K562 (cell line): Measurements from ENCODE around the gene METAP1. TPM values are rescaled to one million over a fixed set of nuclear protein-coding genes. Genes with fewer than 3 reads are reported as not detected.
"Not testable (repeated sequence)": the region's sequence is repeated elsewhere in the genome, so short reads cannot be mapped to it uniquely, and the experiment has no call there.

Source experiments
- ATAC-seq: fragments of 200-7000 bp; cut with Tn5 transposase; 3 replicates; pipeline ENCODE4 v1.9.1; 2020; ENCODE audit warnings: moderate library complexity
- BruUV-seq: library from RNA; stranded (reverse); fragments of 400-500 nt; replicated peaks from 2 replicates; lab custom pipeline; 2021; lab: Mats Ljungman, UMichigan
- CTCF ChIA-PET: fragments of 300-600 bp; formaldehyde crosslinking; extraction: SDS; loops from one replicate; lab custom pipeline; 2021; ENCODE audit warnings: low intra/inter-chr PET ratio; lab: Yijun Ruan, JAX
- POLR2A ChIA-PET: fragments of 300-600, 350-650 bp; sonication (Branson Sonifier 250); formaldehyde crosslinking; extraction: SDS; loops from one replicate; lab custom pipeline; 2021; ENCODE audit warnings: antibody characterized with exemption, inconsistent platforms; lab: Yijun Ruan, JAX
- DNase-seq, 4 experiments: peaks; one replicate each; pipeline versions ENCODE4 v3.0.0 to v3.0.0-alpha.2; 2011 to 2018; ENCODE audit warnings: low spot score in 3 of 4, mixed read lengths in 3 of 4; ENCODE audit errors: extremely low read depth in 1 of 4
- FAIRE-seq: peaks from 2 replicates; lab custom pipeline; 2011; peaks lifted over from hg19 to GRCh38; lab: Jason Lieb, UNC
- H2AFZ ChIP-seq: 2 replicates; pipeline ENCODE4 v1.6.0; 2011; ENCODE audit warnings: low read depth, low read length, control low read depth, inconsistent platforms
- H3K27ac ChIP-seq: fragments of 200-600 bp; 3 replicates; pipeline ENCODE4 v1.8.0; 2011; ENCODE audit warnings: low read depth, mild to moderate bottlenecking, control low read depth, inconsistent platforms, low read length, moderate library complexity, mixed read lengths; ENCODE audit errors: extremely low read depth
- H3K27me3 ChIP-seq, 2 experiments: fragments of 300-600 bp in 1 of 2; 2 replicates in 1 of 2; 3 replicates in 1 of 2; pipeline versions ENCODE4 v1.6.0 to v1.8.0; 2011; ENCODE audit warnings: inconsistent platforms in 2 of 2, low read length in 2 of 2, mild to moderate bottlenecking in 1 of 2, mixed read lengths in 1 of 2, moderate library complexity in 1 of 2; ENCODE audit not compliant: control insufficient read depth in 2 of 2, insufficient read depth in 2 of 2
- H3K36me3 ChIP-seq: fragments of 300-600 bp; 3 replicates; pipeline ENCODE4 v1.8.0; 2011; ENCODE audit warnings: mild to moderate bottlenecking, low read length, inconsistent platforms; ENCODE audit not compliant: control insufficient read depth, insufficient read depth
- H3K4me1 ChIP-seq, 2 experiments: fragments of 200-600 bp in 1 of 2; replicated peaks in 1 of 2; 2 replicates in 1 of 2; 3 replicates in 1 of 2; pipeline versions ENCODE4 v1.5.1 to v1.8.0; 2011; ENCODE audit warnings: inconsistent platforms in 2 of 2, low read length in 2 of 2, mild to moderate bottlenecking in 1 of 2, mixed read lengths in 1 of 2, moderate library complexity in 1 of 2; ENCODE audit not compliant: control insufficient read depth in 2 of 2, insufficient read depth in 2 of 2
- H3K4me2 ChIP-seq: 2 replicates; pipeline ENCODE4 v1.6.1; 2011; ENCODE audit warnings: low read length, control low read depth, inconsistent platforms, mixed read lengths; ENCODE audit not compliant: insufficient read depth
- H3K4me3 ChIP-seq: fragments of 200-600 bp; sonication (generic), shearing (Covaris generic); 2 replicates; pipeline ENCODE4 v1.5.1; 2016; ENCODE audit warnings: control low read depth, inconsistent platforms
- H3K79me2 ChIP-seq: fragments of 200-600 bp; 3 replicates; pipeline ENCODE4 v1.8.0; 2011; ENCODE audit warnings: low read length, inconsistent platforms; ENCODE audit not compliant: control insufficient read depth, insufficient read depth
- H3K9ac ChIP-seq, 2 experiments: 2 replicates each; pipeline versions ENCODE4 v1.6.0 to v1.6.1; 2011; ENCODE audit warnings: low read depth in 2 of 2, low read length in 2 of 2, control low read depth in 1 of 2, inconsistent platforms in 1 of 2, mild to moderate bottlenecking in 1 of 2, mixed read lengths in 1 of 2; ENCODE audit not compliant: insufficient read depth in 1 of 2
- H3K9me1 ChIP-seq: one replicate; pipeline ENCODE4 v1.6.0; 2011; ENCODE audit warnings: inconsistent platforms, mild to moderate bottlenecking, low read length, moderate library complexity; ENCODE audit not compliant: control insufficient read depth, insufficient read depth
- H3K9me3 ChIP-seq: replicated peaks from 2 replicates; pipeline ENCODE4 v1.5.1; 2011; ENCODE audit warnings: low read depth, low read length, inconsistent platforms; ENCODE audit not compliant: control insufficient read depth, insufficient read depth
- H4K20me1 ChIP-seq: replicated peaks from 2 replicates; pipeline ENCODE4 v1.6.1; 2011; ENCODE audit warnings: low read length, inconsistent platforms, mixed read lengths; ENCODE audit not compliant: control insufficient read depth, insufficient read depth
- C11orf30 ChIP-seq: fragments of 450-650 bp; IDR thresholded peaks from 2 replicates; pipeline ENCODE4 v1.6.1; 2016; ENCODE audit warnings: low read depth, mild to moderate bottlenecking
- JUND ChIP-seq, 2 experiments: IDR thresholded peaks; 2 replicates in 1 of 2; 3 replicates in 1 of 2; pipeline ENCODE4 v1.6.1; 2011; ENCODE audit warnings: borderline replicate concordance in 2 of 2, low read depth in 2 of 2, low read length in 2 of 2, improper control_type of control experiment in 1 of 2, missing biosample characterization in 1 of 2, missing genetic modification characterization in 1 of 2, missing genetic modification reagents in 1 of 2
- L3MBTL2 ChIP-seq: fragments of 450-650 bp; IDR thresholded peaks from 2 replicates; pipeline ENCODE4 v1.6.1; 2016; ENCODE audit warnings: mild to moderate bottlenecking, moderate library complexity
- MAFG ChIP-seq: fragments of 450-650 bp; conservative IDR thresholded peaks from 2 replicates; pipeline ENCODE4 v1.6.1; 2016; ENCODE audit warnings: missing genetic modification characterization, missing compliant biosample characterization
- MEIS2 ChIP-seq: fragments of 450-650 bp; IDR thresholded peaks from 2 replicates; pipeline ENCODE4 v1.6.1; 2014; ENCODE audit warnings: mild to moderate bottlenecking; ENCODE audit not compliant: partially characterized antibody
- PBX2 ChIP-seq, 2 experiments: IDR thresholded peaks in 1 of 2; conservative IDR thresholded peaks in 1 of 2; 2 replicates each; pipeline ENCODE4 v1.6.1; 2016; ENCODE audit warnings: low read depth in 2 of 2, mild to moderate bottlenecking in 1 of 2, missing compliant biosample characterization in 1 of 2, missing genetic modification characterization in 1 of 2, moderate library complexity in 1 of 2
- PKNOX1 ChIP-seq: fragments of 450-650 bp; IDR thresholded peaks from 2 replicates; pipeline ENCODE4 v1.6.1; 2016
- YY1 ChIP-seq, 3 experiments: IDR thresholded peaks; 2 replicates each; pipeline ENCODE4 v1.6.1; 2011; ENCODE audit warnings: low read length in 2 of 3, mild to moderate bottlenecking in 2 of 3, moderate library complexity in 2 of 3, borderline replicate concordance in 1 of 3, control low read depth in 1 of 3, low read depth in 1 of 3; ENCODE audit not compliant: insufficient read depth in 3 of 3, insufficient replicate concordance in 2 of 3, control insufficient read depth in 1 of 3, insufficient read length in 1 of 3; ENCODE audit errors: extremely low read depth in 1 of 3
- WGBS: fragments of 100-300 bp; shearing (Covaris generic); methylation state at CpG from one replicate; pipeline ENCODE4 v1.1.6; 2016; ENCODE audit warnings: low coverage, mixed read lengths; ENCODE audit not compliant: insufficient coverage; ENCODE audit errors: missing lambda C conversion rate; 5-methylcytosine and 5-hydroxymethylcytosine counted together
- in situ Hi-C: fragments of 300-500 bp; cut with MboI; formaldehyde crosslinking; loops from 4 replicates; pipeline ENCODE4 v1.15.0; 2018; ENCODE audit warnings: inconsistent platforms, mixed read lengths
- intact Hi-C: fragments of 100-400 bp; cut with micrococcal nuclease; formaldehyde crosslinking; loops from 2 replicates; pipeline ENCODE4 v1.14.2; 2022
- polyA plus RNA-seq, 8 experiments: library from polyadenylated mRNA; depleted of rRNA in 4 of 8; stranded (reverse) in 5 of 8; unstranded in 3 of 8; fragments of >200 nt; fragmentation: Nextera tagmentation in 2 of 8; fragmentation: Illumina TruSeq in 1 of 8; extraction: Ambion mirVana in 2 of 8; extraction: Trizol in 1 of 8; gene quantifications; 2 replicates each; pipeline versions ENCODE4 v1.2.1 to v1.2.3, GENCODE V29; 2011 to 2014; ENCODE audit warnings: inconsistent platforms in 1 of 8, missing spikeins in 1 of 8
- total RNA-seq, 7 experiments: library from RNA; depleted of rRNA in 6 of 7; stranded (reverse); fragments of >200 nt in 6 of 7; fragmentation: Illumina TruSeq in 2 of 7; extraction: Trizol in 2 of 7; gene quantifications; 2 replicates each; pipeline versions ENCODE4 v1.2.1 to v1.2.3, GENCODE V29; 2011 to 2021; ENCODE audit warnings: low replicate concordance in 1 of 7

Gene METAP1
- total and polyA plus RNA-seq, 9 of the 15 experiments (the other 6 are each of a cell fraction or from before 2014, with no cell fraction given) = 31.4 to 77.6 (median 59.5) TPM

GRCh38 chr4:99099814-99100213, 104.3 kb downstream of the METAP1 start:
- peak overlapping the region; percentile 44; the same call in 2 of the 3 replicates for H3K27ac ChIP-seq
- in situ Hi-C loops; H3K36me3 ChIP-seq; H3K79me2 ChIP-seq; H3K4me1 ChIP-seq; CTCF ChIA-PET; BruUV-seq; H4K20me1 ChIP-seq; H3K9me3 ChIP-seq; H3K27me3 ChIP-seq; H3K9me1 ChIP-seq; intact Hi-C loops; TF ChIP-seq PBX2 (CRISPR knock-in tag; IDR thresholded peaks at IDR 0.05; ENCODE audit: low read depth); JUND (IDR thresholded peaks at IDR 0.05; ENCODE audit: borderline replicate concordance, low read depth, low read length): not testable (repeated sequence)
- H3K4me3 ChIP-seq = peak overlapping the region; percentile 38
- peak overlapping the region in 1 of 2 experiments; percentile 86; a peak in 2 of 4 replicates for H3K9ac ChIP-seq
- FAIRE-seq = peak; percentile 72
- peak; percentile 80 for TF ChIP-seq PKNOX1
- TF ChIP-seq PBX2 (tag; conservative IDR thresholded peaks at IDR 0.05; ENCODE audit: low read depth) = peak; percentile 45; the same call in 1 of the 2 replicates
- peak; percentile 36 for TF ChIP-seq MEIS2
- TF ChIP-seq JUND (tag; IDR thresholded peaks at IDR 0.05; ENCODE audit: borderline replicate concordance, low read depth, low read length) = 0 out of 3 replicates have a peak, but pooled peaks have one; percentile 8
- peak; percentile 16; the same call in 1 of the 2 replicates for TF ChIP-seq C11orf30
- TF ChIP-seq YY1 (IDR thresholded peaks at IDR 0.05; ENCODE audit: borderline replicate concordance in 1 of 3, control insufficient read depth in 1 of 3, extremely low read depth in 1 of 3, insufficient read depth in 3 of 3, insufficient read length in 1 of 3, insufficient replicate concordance in 2 of 3, low read depth in 1 of 3, low read length in 2 of 3) = peak in 1 of 3 experiments; percentile 55
- 0 out of 2 replicates have a peak, but pooled peaks have one; percentile 12 for TF ChIP-seq MAFG (tag)
- TF ChIP-seq L3MBTL2 = peak; percentile 37; the same call in 1 of the 2 replicates
- peak in 1 of 4 experiments; percentile 43 for DNase-seq
- ATAC-seq = peak; percentile 87
- H2AFZ ChIP-seq = peak overlapping the region; percentile 90
- H3K4me2 ChIP-seq = peak overlapping the region; percentile 78
- 19% methylated on average over 5 of the region's 5 CpGs for WGBS
- POLR2A ChIA-PET = interaction anchor here (0.6 to 1.4 kb wide), 2 partner anchors 19 to 195 kb away, joined by 3 to 4 read pairs; no protein-coding TSS in a partner anchor
